Measurements from ENCODE around the gene KDM5A. TPM values are rescaled to one million over a fixed set of nuclear protein-coding genes. Genes with fewer than 3 reads are reported as not detected.

KDM5A gene
- total and polyA plus RNA-seq, 2 donors (not counting 1 experiment from before 2014, with no cell fraction given) = 24.4 to 54.5 TPM

DNA sequence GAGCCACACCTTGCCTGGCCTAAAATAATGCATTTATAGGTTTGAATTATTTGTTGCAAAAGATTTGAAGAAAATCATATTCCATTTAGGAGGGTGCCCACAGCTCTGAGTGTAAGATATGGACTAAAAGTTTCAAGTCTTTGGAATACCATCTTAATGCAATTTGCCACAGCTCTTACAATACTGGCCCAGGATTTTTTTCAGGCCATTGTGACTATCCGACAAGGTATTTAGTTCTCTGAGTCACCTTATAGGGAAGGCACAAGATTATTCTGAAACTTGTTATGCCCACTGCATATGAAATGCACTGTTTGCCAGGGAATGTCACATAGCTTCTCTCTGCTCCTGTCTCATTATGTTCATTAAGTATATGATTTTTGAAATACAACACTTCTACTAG, 96.9 kb downstream of the KDM5A start:
- Histone ChIP-seq H3K79me2 (ENCODE audit: control insufficient read depth, insufficient read depth, low read length) (no peaks in the 10 kb centered on the region), H3K4me2 (ENCODE audit: extremely low read depth, insufficient read depth, low read length) (no peak overlapping the region), H3K4me1 (ENCODE audit: control insufficient read depth, extremely low read depth, insufficient read depth, low read length) (peaks cover 2% of the 10 kb centered on the region), H3K27me3 (ENCODE audit: control insufficient read depth, insufficient read depth, low read length) (no peaks in the 10 kb centered on the region), H3K9ac (ENCODE audit: insufficient read depth, low read length) (no peak overlapping the region), H3K27ac (ENCODE audit: insufficient read depth, low read length) (no peak overlapping the region), H4K20me1 (ENCODE audit: control insufficient read depth, extremely low read depth, insufficient read depth, low read length) (no peaks in the 10 kb centered on the region), H2AFZ (ENCODE audit: low read length) (no peak overlapping the region), H3K9me3 (ENCODE audit: control insufficient read depth, insufficient read depth, low read depth, low read length) (no peaks in the 10 kb centered on the region), H3K4me3 (replicated peaks in 1 of 4; ENCODE audit: control extremely low read depth in 1 of 4, insufficient read depth in 1 of 4, low read depth in 3 of 4, low read length in 4 of 4) (no peak overlapping the region), H3K36me3 (ENCODE audit: control insufficient read depth, insufficient read depth, low read length) (peaks cover 2% of the 10 kb centered on the region)
- TF ChIP-seq, protein P1, sequence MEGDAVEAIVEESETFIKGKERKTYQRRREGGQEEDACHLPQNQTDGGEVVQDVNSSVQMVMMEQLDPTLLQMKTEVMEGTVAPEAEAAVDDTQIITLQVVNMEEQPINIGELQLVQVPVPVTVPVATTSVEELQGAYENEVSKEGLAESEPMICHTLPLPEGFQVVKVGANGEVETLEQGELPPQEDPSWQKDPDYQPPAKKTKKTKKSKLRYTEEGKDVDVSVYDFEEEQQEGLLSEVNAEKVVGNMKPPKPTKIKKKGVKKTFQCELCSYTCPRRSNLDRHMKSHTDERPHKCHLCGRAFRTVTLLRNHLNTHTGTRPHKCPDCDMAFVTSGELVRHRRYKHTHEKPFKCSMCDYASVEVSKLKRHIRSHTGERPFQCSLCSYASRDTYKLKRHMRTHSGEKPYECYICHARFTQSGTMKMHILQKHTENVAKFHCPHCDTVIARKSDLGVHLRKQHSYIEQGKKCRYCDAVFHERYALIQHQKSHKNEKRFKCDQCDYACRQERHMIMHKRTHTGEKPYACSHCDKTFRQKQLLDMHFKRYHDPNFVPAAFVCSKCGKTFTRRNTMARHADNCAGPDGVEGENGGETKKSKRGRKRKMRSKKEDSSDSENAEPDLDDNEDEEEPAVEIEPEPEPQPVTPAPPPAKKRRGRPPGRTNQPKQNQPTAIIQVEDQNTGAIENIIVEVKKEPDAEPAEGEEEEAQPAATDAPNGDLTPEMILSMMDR (conservative IDR thresholded peaks at IDR 0.05 in 1 of 2, IDR thresholded peaks at IDR 0.05 in 1 of 2; ENCODE audit: low read depth in 1 of 2, low read length in 2 of 2) = no peak
- TF ChIP-seq EZH2 (IDR thresholded peaks at IDR 0.05; ENCODE audit: low read length, missing control alignments) = no peak
- peak in 1 of 2 donors; percentile 63 for DNase-seq (ENCODE audit: low read depth in 2 of 2)

DNA sequence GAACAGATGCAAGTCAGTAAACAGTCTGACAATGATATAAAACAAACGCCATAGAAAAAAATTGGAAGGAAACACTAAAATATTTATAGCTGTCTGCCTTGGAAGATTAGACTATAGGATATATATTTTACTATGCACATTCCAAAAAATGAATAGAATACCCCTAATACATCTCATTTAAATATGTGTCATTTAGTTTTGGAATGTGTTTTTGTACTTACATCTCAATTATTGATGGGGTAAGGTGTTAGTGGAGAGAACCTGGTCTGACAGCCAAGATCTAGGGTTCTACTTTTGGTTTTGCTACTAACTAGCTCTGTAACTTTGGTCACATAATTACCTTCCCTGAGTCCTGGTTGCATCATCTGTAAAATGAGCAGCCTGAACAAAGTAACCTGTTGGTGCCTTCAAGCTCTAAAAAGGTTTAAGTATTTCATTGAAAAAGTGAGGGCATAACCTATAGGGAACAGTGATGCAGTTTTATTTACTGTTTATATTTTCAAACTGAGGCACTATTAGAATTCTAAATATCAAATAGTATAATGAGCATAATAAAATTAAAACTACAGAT, 97.9 kb downstream of the KDM5A start:
- H4K20me1 ChIP-seq (ENCODE audit: control insufficient read depth, extremely low read depth, insufficient read depth, low read length) = no peaks in the 10 kb centered on the region
- H3K4me3 ChIP-seq (replicated peaks in 1 of 4; ENCODE audit: control extremely low read depth in 1 of 4, insufficient read depth in 1 of 4, low read depth in 3 of 4, low read length in 4 of 4) = no peak overlapping the region
- H3K9ac ChIP-seq (ENCODE audit: insufficient read depth, low read length) = no peak overlapping the region
- no peaks in the 10 kb centered on the region for H3K9me3 ChIP-seq (ENCODE audit: control insufficient read depth, insufficient read depth, low read depth, low read length)
- TF ChIP-seq, protein P1 (conservative IDR thresholded peaks at IDR 0.05 in 1 of 2, IDR thresholded peaks at IDR 0.05 in 1 of 2; ENCODE audit: low read depth in 1 of 2, low read length in 2 of 2) = no peak
- no peak for TF ChIP-seq EZH2 (IDR thresholded peaks at IDR 0.05; ENCODE audit: low read length, missing control alignments)
- peak in 1 of 2 donors; percentile 50 for DNase-seq (ENCODE audit: low read depth in 2 of 2)
- H3K79me2 ChIP-seq (ENCODE audit: control insufficient read depth, insufficient read depth, low read length) = no peaks in the 10 kb centered on the region
- H3K27me3 ChIP-seq (ENCODE audit: control insufficient read depth, insufficient read depth, low read length) = no peaks in the 10 kb centered on the region
- no peak overlapping the region for H3K4me2 ChIP-seq (ENCODE audit: extremely low read depth, insufficient read depth, low read length)
- peaks cover 2% of the 10 kb centered on the region for H3K36me3 ChIP-seq (ENCODE audit: control insufficient read depth, insufficient read depth, low read length)
- no peak overlapping the region for H3K27ac ChIP-seq (ENCODE audit: insufficient read depth, low read length)
- peaks cover 2% of the 10 kb centered on the region for H3K4me1 ChIP-seq (ENCODE audit: control insufficient read depth, extremely low read depth, insufficient read depth, low read length)
- no peak overlapping the region for H2AFZ ChIP-seq (ENCODE audit: low read length)

DNA sequence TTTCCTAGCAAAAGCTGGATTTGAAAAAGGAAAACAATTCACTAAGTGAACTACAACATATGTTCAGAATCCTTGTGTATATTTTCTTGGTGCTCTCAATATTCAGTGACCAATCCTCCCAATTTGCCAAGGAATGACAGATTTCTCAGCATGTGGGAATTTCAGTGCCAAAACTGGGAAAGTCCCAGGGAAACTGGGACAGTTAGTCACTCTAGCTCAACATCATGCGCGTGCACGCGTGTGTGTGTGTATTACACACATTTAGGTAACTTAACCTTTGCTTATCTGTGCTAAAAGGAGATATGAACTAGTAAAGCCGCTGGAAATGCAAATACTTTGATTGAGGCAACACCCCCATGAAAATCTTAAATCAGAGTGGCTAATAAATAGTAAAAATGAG, 100.4 kb downstream of the KDM5A start:
- H3K9ac ChIP-seq (ENCODE audit: insufficient read depth, low read length) = no peak overlapping the region
- no peak overlapping the region for H3K4me2 ChIP-seq (ENCODE audit: extremely low read depth, insufficient read depth, low read length)
- H3K79me2 ChIP-seq (ENCODE audit: control insufficient read depth, insufficient read depth, low read length) = no peaks in the 10 kb centered on the region
- H3K27ac ChIP-seq (ENCODE audit: insufficient read depth, low read length) = no peak overlapping the region
- peak; percentile 14 to 76 for DNase-seq (ENCODE audit: low read depth in 2 of 2)
- no peaks in the 10 kb centered on the region for H3K9me3 ChIP-seq (ENCODE audit: control insufficient read depth, insufficient read depth, low read depth, low read length)
- no peak overlapping the region for H3K4me3 ChIP-seq (replicated peaks in 1 of 4; ENCODE audit: control extremely low read depth in 1 of 4, insufficient read depth in 1 of 4, low read depth in 3 of 4, low read length in 4 of 4)
- no peaks in the 10 kb centered on the region for H4K20me1 ChIP-seq (ENCODE audit: control insufficient read depth, extremely low read depth, insufficient read depth, low read length)
- no peak overlapping the region for H2AFZ ChIP-seq (ENCODE audit: low read length)
- peaks cover 2% of the 10 kb centered on the region for H3K4me1 ChIP-seq (ENCODE audit: control insufficient read depth, extremely low read depth, insufficient read depth, low read length)
- H3K27me3 ChIP-seq (ENCODE audit: control insufficient read depth, insufficient read depth, low read length) = no peaks in the 10 kb centered on the region
- H3K36me3 ChIP-seq (ENCODE audit: control insufficient read depth, insufficient read depth, low read length) = peaks cover 7% of the 10 kb centered on the region
- no peak for TF ChIP-seq EZH2 (IDR thresholded peaks at IDR 0.05; ENCODE audit: low read length, missing control alignments)
- TF ChIP-seq, protein P1 (conservative IDR thresholded peaks at IDR 0.05 in 1 of 2, IDR thresholded peaks at IDR 0.05 in 1 of 2; ENCODE audit: low read depth in 1 of 2, low read length in 2 of 2) = no peak

All from fibroblast of lung (primary cell).